ENCODE measurements around the gene CXCL12.

CXCL12 gene

DNA sequence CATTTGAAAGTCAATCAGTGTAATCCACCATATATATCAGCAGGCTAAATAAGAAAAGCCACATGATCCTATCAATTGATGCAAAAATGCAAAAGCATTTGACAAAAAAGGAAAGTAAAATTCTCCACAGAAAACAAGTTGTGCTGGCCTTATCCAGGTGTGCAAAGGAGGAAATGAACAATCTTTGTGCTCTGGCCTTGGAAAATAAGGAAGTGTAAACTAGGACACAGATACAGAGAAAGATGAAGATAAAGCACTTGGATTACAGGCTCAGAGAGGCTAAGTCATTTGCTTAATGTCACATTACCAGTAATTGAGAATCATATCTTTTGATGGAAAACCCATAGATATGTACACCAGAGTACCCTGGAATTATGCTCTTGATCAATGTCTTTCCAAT, 54.5 kb downstream of the CXCL12 start:
- no peak for DNase-seq

DNA sequence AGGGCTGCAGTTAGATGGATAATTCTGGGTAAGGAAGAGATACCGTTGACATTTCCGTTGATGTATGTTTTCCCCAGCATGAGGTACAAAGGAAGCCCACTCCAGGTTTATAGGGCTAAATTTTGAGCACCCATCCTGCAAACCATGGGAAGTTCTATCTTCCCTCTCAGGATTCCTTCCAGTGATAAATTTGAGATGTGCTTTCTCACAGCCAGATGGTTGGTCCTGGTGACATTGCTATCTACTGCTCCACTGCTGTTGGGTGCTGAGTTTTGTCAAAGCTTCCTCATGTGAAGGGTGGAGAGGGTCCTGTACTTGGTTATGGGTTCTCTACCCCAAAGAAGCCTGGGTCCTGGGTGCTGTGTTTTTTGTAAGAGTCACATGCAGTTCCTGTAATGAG, 57.4 kb downstream of the CXCL12 start:
- DNase-seq = no peak

All from NCI-H2029 treated with DMSO at 0.1 percent for 48 hours (cell line).